Mucosa of descending colon (tissue), 3 donors: ENCODE results near the gene TMEM144. TPM values are rescaled to one million over a fixed set of nuclear protein-coding genes. Genes with fewer than 3 reads are reported as not detected.
A peak's percentile ranks its signal among the peaks of the same experiment; 100 is the strongest.
"Not testable (repeated sequence)": the region's sequence is repeated elsewhere in the genome, so short reads cannot be mapped to it uniquely, and the experiment has no call there.

Experiments
- ATAC-seq: fragments of 200-7000 bp; cut with Tn5 transposase; one replicate; pipeline ENCODE4 v1.9.1; 2020; ENCODE audit warnings: mild to moderate bottlenecking, moderate library complexity
- DNase-seq, 3 donors: peaks; one replicate each; pipeline ENCODE4 v3.0.0-alpha.2; 2020
- H3K36me3 ChIP-seq: fragments of 200-600 bp; one replicate; pipeline ENCODE4 v1.8.0; 2021; ENCODE audit warnings: low read depth, mild to moderate bottlenecking
- H3K4me1 ChIP-seq: fragments of 200-600 bp; one replicate; pipeline ENCODE4 v1.8.0; 2021; ENCODE audit warnings: low read depth, mild to moderate bottlenecking
- H3K4me3 ChIP-seq: fragments of 200-600 bp; one replicate; pipeline ENCODE4 v1.8.0; 2021; ENCODE audit warnings: mild to moderate bottlenecking
- H3K9me3 ChIP-seq: fragments of 200-600 bp; one replicate; pipeline ENCODE4 v1.8.0; 2021; ENCODE audit warnings: mild to moderate bottlenecking
- intact Hi-C, 2 donors: fragments of 100-400 bp; cut with DNase I in 1 of 2; cut with micrococcal nuclease in 1 of 2; formaldehyde crosslinking; loops; one replicate each; pipeline versions ENCODE4 v1.11.0 to v1.11.1; 2022; cut with DNase I, micrococcal nuclease
- total RNA-seq, 3 donors: library from RNA; stranded (reverse); fragmentation: NEBNext Ultra II Directional in 2 of 3; extraction: Animal tissue kit (Norgen Biotek cat#: 25700) in 2 of 3; gene quantifications; one replicate each; pipeline versions ENCODE4 v1.2.1 to v1.2.4, GENCODE V29; 2021 to 2023
- TF ChIP-seq, protein P1 (sequence below): fragments of 200-600 bp; IDR thresholded peaks from one replicate; pipeline ENCODE4 v1.8.0; 2022; ENCODE audit warnings: antibody characterized with exemption, mild to moderate bottlenecking
- donor health status: DM: no; HTN: no; CAD: no; lungs with moderate emphysema.
- donor health status: DM: no; HTN: no; CAD: no.
- donor health status: DM: no; HTN: yes; CAD: no.

The TMEM144 gene
- total RNA-seq, 3 donors from 2014 or later = 16.1 to 36.7 (median 32.4) TPM

GRCh38 chr4:158211222-158211621 is 936 bp downstream of the TMEM144 start:
- peak; percentile 76 for ATAC-seq
- no peaks in the 10 kb centered on the region for H3K36me3 ChIP-seq
- H3K4me3 ChIP-seq = no peak overlapping the region
- H3K9me3 ChIP-seq = no peaks in the 10 kb centered on the region
- DNase-seq = peak; percentile 33 to 43 (median 34)
- intact Hi-C loops = no loop called here
- H3K4me1 ChIP-seq = peaks cover 3% of the 10 kb centered on the region
- TF ChIP-seq, protein P1, sequence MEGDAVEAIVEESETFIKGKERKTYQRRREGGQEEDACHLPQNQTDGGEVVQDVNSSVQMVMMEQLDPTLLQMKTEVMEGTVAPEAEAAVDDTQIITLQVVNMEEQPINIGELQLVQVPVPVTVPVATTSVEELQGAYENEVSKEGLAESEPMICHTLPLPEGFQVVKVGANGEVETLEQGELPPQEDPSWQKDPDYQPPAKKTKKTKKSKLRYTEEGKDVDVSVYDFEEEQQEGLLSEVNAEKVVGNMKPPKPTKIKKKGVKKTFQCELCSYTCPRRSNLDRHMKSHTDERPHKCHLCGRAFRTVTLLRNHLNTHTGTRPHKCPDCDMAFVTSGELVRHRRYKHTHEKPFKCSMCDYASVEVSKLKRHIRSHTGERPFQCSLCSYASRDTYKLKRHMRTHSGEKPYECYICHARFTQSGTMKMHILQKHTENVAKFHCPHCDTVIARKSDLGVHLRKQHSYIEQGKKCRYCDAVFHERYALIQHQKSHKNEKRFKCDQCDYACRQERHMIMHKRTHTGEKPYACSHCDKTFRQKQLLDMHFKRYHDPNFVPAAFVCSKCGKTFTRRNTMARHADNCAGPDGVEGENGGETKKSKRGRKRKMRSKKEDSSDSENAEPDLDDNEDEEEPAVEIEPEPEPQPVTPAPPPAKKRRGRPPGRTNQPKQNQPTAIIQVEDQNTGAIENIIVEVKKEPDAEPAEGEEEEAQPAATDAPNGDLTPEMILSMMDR = no peak

DNA sequence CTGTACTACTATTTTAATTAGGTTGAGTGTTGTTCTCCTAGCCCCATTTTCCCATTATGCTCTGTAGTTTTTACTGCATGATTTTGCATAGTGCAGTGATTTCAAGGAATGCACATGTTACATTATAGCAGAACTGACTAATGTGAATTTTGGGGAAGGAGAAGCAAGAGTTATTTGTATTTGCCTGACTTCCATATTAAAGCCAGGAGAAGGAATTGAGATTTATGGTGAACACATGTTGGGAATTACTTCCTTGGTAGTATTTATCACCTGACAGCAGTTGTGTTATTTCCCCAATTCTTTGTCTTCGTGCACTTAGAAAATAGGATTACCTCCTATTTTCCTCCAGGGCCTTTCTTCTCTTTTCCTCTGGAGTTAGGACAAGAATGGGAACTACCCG is 3.2 kb downstream of the TMEM144 start:
- no peaks in the 10 kb centered on the region for H3K36me3 ChIP-seq
- no peak overlapping the region for H3K4me3 ChIP-seq
- DNase-seq = no peak
- TF ChIP-seq, protein P1 = no peak
- no peak for ATAC-seq
- no peaks in the 10 kb centered on the region for H3K9me3 ChIP-seq
- intact Hi-C loops = no loop called here
- peaks cover 3% of the 10 kb centered on the region for H3K4me1 ChIP-seq

- Histone ChIP-seq H3K4me3 (no peak overlapping the region), H3K9me3 (no peaks in the 10 kb centered on the region), H3K4me1 (peaks cover 3% of the 10 kb centered on the region), H3K36me3 (no peaks in the 10 kb centered on the region)
- DNase-seq = no peak
- no peak for ATAC-seq
- intact Hi-C loops = no loop called here
- TF ChIP-seq, protein P1 = no peak
Observed at GRCh38 chr4:158214856-158215255, 4.6 kb downstream of the TMEM144 start.

- Histone ChIP-seq H3K36me3 (no peaks in the 10 kb centered on the region), H3K9me3 (no peaks in the 10 kb centered on the region), H3K4me3 (no peak overlapping the region), H3K4me1 (no peaks in the 10 kb centered on the region)
- no peak for ATAC-seq
- no peak for DNase-seq
- TF ChIP-seq, protein P1 = no peak
- intact Hi-C loops = no loop called here
Observed at GRCh38 chr4:158217763-158218162, 7.5 kb downstream of the TMEM144 start.

- H3K9me3 ChIP-seq = no peaks in the 10 kb centered on the region
- H3K4me1 ChIP-seq = no peaks in the 10 kb centered on the region
- no peak overlapping the region for H3K4me3 ChIP-seq
- no peak for ATAC-seq
- DNase-seq = no peak
- TF ChIP-seq, protein P1 = no peak
- intact Hi-C loops = no loop called here
- no peaks in the 10 kb centered on the region for H3K36me3 ChIP-seq
Observed at GRCh38 chr4:158219623-158220022, 9.3 kb downstream of the TMEM144 start.

DNA sequence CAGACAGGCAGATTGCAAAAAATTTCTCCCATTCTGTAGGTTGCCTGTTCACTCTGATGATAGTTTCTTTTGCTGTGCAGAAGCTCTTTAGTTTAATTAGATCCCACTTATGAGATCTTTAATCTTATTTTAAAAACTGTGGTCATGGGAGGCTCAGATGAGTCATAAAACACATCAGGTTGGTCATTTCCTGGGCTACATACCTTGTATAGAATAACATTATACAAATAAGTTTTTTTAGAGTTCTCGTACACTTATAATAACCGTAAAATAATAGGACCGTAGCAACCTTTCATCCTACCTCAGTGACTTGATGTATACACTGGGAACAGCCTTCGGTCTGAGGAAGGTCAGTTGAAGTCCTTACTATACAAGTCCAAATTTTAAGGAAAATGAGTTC is 14.0 kb downstream of the TMEM144 start:
- DNase-seq, H3K4me1 ChIP-seq, ATAC-seq, H3K9me3 ChIP-seq, H3K36me3 ChIP-seq, intact Hi-C loops, H3K4me3 ChIP-seq: not testable (repeated sequence)

DNA sequence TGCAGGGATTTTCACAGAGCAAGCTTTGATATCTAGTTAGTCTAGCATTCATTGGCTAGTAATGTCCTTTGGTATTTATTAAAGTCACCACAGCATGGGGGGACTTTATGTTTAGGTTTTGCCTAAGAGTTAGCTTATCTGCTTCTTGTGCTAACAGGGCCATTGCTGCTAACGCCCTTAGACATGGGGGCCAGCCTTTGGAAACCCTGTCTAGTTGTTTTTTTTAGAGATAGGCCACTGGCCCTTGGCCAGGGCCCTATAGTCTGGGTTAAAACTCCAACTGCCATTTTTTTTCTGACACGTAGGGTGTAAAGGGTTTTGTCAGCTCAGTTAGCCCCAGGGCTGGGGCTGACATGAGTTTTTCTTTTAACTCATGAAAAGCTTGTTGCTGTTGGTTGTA is 14.7 kb downstream of the TMEM144 start:
- H3K4me1 ChIP-seq, H3K9me3 ChIP-seq, H3K4me3 ChIP-seq, DNase-seq, H3K36me3 ChIP-seq, intact Hi-C loops, ATAC-seq: not testable (repeated sequence)

DNA sequence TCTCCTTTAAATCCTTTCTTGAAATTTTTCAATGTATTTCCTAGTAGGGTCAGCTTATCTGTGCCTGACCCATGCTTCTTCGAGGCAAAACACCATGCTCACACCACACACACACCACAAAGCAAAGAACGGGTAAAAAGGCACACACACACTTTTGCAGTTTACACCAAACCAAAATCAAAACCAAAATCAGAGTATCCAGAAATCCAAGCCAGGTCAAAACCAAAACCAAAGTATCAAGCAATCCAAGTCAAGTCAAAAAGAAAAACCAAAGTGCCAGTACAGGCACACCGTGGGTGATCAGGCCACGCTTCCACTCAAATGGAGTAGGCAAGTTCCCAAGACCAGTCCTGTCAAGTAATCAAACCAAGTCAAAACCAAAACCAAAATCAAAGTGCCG is 17.6 kb downstream of the TMEM144 start:
- intact Hi-C loops, H3K4me1 ChIP-seq, H3K36me3 ChIP-seq, H3K9me3 ChIP-seq, DNase-seq, ATAC-seq, H3K4me3 ChIP-seq: not testable (repeated sequence)

- DNase-seq, H3K36me3 ChIP-seq, intact Hi-C loops, H3K9me3 ChIP-seq, H3K4me1 ChIP-seq, ATAC-seq, H3K4me3 ChIP-seq: not testable (repeated sequence)
Observed at GRCh38 chr4:158228399-158228798, 18.1 kb downstream of the TMEM144 start.
